Urinary bladder (tissue), 4 donors: ENCODE results near the gene CARMIL1. TPM values are rescaled to one million over a fixed set of nuclear protein-coding genes. Genes with fewer than 3 reads are reported as not detected.
"Not testable (repeated sequence)": the region's sequence is repeated elsewhere in the genome, so short reads cannot be mapped to it uniquely, and the experiment has no call there.

ENCODE experiments used
- DNase-seq: peaks from one replicate; pipeline ENCODE4 v3.0.0-alpha.2; 2015; ENCODE audit errors: extremely low spot score
- H3K27ac ChIP-seq: one replicate; pipeline ENCODE4 v1.5.1; 2013; ENCODE audit warnings: low read depth, mild to moderate bottlenecking, moderate library complexity
- H3K36me3 ChIP-seq: one replicate; pipeline ENCODE4 v1.6.1; 2013; ENCODE audit warnings: mild to moderate bottlenecking, moderate library complexity; ENCODE audit not compliant: insufficient read depth
- H3K4me1 ChIP-seq: one replicate; pipeline ENCODE4 v1.6.1; 2013; ENCODE audit warnings: mild to moderate bottlenecking, moderate library complexity; ENCODE audit not compliant: insufficient read depth
- H3K4me3 ChIP-seq: one replicate; pipeline ENCODE4 v1.5.1; 2013; ENCODE audit warnings: low read depth, low read length
- WGBS: extraction: QIAGEN DNeasy Blood & Tissue Kit; methylation state at CpG from one replicate; pipeline ENCODE4 v1.1.7; 2013; 5-methylcytosine and 5-hydroxymethylcytosine counted together
- polyA plus RNA-seq: library from polyadenylated mRNA; stranded (reverse); fragments of 200-250 nt; gene quantifications from one replicate; pipeline ENCODE4 v1.2.3, GENCODE V29; 2013
- total RNA-seq: library from RNA; depleted of rRNA; stranded (reverse); fragments of >200 nt; gene quantifications from one replicate; pipeline ENCODE4 v1.2.3, GENCODE V29; 2014
- donor health status: healthy with polysubstance abuse.
- donor health status: healthy.

Gene CARMIL1
- total and polyA plus RNA-seq, 2 donors: 11.1 to 26.5 TPM

DNA sequence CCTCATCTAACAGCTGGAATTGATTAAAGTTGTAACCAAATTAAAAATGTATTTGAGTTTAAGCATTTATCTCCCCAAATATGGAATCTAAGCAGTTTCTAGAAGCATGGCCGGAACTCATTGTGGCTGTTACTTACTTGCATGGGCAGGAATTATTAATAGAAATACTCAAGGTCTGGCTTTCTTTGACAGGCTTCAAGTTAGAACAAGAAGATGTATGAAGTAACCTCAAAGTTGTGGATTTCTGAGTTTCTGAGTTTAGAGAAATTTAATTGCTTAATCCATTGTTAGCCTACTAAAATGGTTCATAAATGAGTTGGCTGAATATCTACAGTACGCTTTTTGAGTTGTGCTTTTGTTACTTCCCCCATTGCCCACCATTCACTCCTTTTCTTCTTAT, 7.7 kb downstream of the CARMIL1 start:
- Histone ChIP-seq H3K27ac (no peak overlapping the region), H3K36me3 (no peaks in the 10 kb centered on the region), H3K4me1 (peaks cover 2% of the 10 kb centered on the region), H3K4me3 (no peak overlapping the region)
- DNase-seq: no peak
- WGBS: 95% methylated on average over 2 of the region's 2 CpGs

- no peak for DNase-seq
- Histone ChIP-seq H3K27ac (no peak overlapping the region), H3K4me3 (no peak overlapping the region), H3K36me3 (no peaks in the 10 kb centered on the region), H3K4me1 (peaks cover 2% of the 10 kb centered on the region)
- 88% methylated on average over 6 of the region's 6 CpGs for WGBS
These were observed 8.8 kb downstream of the CARMIL1 start for GRCh38 chr6:25287941-25288340.

DNA sequence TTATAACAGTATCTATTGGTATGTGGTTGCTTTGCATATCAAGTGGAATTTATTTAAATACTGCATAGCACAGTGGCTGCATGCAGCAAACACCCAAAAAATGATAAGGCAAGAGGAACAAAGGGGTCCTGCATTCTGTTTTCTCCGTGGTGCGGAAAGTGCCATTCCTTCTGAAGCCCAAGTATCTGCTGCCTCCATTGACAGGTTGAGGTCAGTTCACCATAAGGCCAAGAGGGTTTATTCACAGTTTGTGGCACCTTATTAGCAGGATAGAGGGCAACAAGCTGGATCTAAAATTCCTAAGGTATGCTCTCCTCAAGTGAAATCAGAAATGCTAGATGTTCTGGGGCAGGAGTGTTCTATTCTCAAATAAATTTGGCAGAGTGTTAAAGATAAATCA, 9.3 kb downstream of the CARMIL1 start:
- H3K4me3 ChIP-seq: no peak overlapping the region
- 94% methylated on average over 2 of the region's 2 CpGs for WGBS
- H3K27ac ChIP-seq: no peak overlapping the region
- peaks cover 2% of the 10 kb centered on the region for H3K4me1 ChIP-seq
- DNase-seq: no peak
- H3K36me3 ChIP-seq: no peaks in the 10 kb centered on the region

- 79% methylated on average over 5 of the region's 5 CpGs for WGBS
- Histone ChIP-seq H3K4me3 (no peak overlapping the region), H3K27ac (no peak overlapping the region), H3K4me1 (no peaks in the 10 kb centered on the region), H3K36me3 (no peaks in the 10 kb centered on the region)
- no peak for DNase-seq
These were observed 11.3 kb downstream of the CARMIL1 start for GRCh38 chr6:25290306-25291060.

- DNase-seq: no peak
- 92% methylated on average over 4 of the region's 4 CpGs for WGBS
- Histone ChIP-seq H3K27ac (no peak overlapping the region), H3K4me3 (no peak overlapping the region), H3K36me3 (no peaks in the 10 kb centered on the region), H3K4me1 (no peaks in the 10 kb centered on the region)
These were observed 13.2 kb downstream of the CARMIL1 start for GRCh38 chr6:25292384-25292783.

DNA sequence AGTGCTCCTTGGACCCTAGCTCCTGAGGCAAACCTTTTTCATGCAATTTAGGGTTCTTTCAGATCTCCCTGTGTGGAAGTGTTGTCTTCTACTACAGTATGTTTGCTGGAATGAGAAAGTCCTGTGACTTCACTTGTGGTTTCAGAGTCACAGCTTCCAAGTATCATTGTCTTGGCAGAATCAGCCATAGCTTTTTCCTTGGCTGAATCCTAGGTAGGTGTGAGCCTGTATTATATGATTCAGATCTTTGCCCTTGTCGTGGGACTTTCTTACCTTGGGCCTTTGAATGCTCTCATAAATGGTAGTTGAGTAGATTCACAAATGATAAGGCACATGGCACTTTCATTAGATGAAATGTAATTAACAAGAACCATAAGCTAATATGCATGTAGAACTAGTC, 16.5 kb downstream of the CARMIL1 start:
- H3K27ac ChIP-seq: no peak overlapping the region
- H3K36me3 ChIP-seq: no peaks in the 10 kb centered on the region
- 67% methylated on average over 1 of the region's 1 CpG for WGBS
- no peak overlapping the region for H3K4me3 ChIP-seq
- no peak for DNase-seq
- no peaks in the 10 kb centered on the region for H3K4me1 ChIP-seq

DNA sequence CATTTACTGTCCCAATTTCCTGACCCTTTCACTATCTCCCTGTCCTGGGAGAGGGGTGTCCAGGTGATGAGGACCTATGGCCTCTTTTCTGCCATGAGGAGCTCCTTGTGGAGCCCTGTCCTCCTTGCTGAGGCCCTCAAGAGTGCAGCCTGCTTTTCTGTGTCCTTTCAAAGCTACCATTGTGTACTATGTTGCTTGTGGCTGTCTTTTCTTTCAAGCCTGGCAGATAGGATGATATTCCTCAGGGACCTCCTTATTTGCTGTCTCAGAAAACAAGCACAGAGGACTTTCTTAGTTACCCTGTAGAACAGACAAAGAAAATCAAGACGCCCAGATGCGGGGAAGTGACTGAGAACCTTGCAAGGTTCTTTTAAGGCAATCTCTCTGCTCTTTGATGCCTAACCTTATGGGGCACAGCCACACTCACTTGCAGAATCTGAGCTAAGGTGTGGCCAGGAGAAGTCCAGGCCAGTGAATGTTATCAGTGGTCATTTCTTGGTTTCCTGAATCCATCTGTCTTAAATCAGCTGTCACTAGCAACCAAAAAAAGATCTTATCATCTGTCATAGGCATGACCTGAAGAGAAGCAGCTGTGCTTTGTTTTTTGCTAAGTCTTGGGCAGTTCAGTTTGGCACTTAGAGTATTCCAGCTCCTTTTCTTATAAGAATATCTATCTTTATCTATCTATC, 17.2 kb downstream of the CARMIL1 start:
- 63% methylated on average over 2 of the region's 2 CpGs for WGBS
- H3K4me1 ChIP-seq: no peaks in the 10 kb centered on the region
- H3K36me3 ChIP-seq: no peaks in the 10 kb centered on the region
- no peak overlapping the region for H3K4me3 ChIP-seq
- H3K27ac ChIP-seq: peak overlapping the region; percentile 27
- no peak for DNase-seq

- Histone ChIP-seq H3K27ac (no peak overlapping the region), H3K36me3 (no peaks in the 10 kb centered on the region), H3K4me3 (no peak overlapping the region), H3K4me1 (no peaks in the 10 kb centered on the region)
- 25% methylated on average over 2 of the region's 2 CpGs for WGBS
- DNase-seq: peak; percentile 51
These were observed 17.9 kb downstream of the CARMIL1 start for GRCh38 chr6:25297039-25297441.

GRCh38 chr6:25297823-25298522, 18.8 kb downstream of the CARMIL1 start:
- Histone ChIP-seq H3K4me1 (no peaks in the 10 kb centered on the region), H3K36me3 (no peaks in the 10 kb centered on the region), H3K27ac (no peak overlapping the region), H3K4me3 (no peak overlapping the region)
- WGBS: 76% methylated on average over 3 of the region's 3 CpGs
- DNase-seq: no peak

DNA sequence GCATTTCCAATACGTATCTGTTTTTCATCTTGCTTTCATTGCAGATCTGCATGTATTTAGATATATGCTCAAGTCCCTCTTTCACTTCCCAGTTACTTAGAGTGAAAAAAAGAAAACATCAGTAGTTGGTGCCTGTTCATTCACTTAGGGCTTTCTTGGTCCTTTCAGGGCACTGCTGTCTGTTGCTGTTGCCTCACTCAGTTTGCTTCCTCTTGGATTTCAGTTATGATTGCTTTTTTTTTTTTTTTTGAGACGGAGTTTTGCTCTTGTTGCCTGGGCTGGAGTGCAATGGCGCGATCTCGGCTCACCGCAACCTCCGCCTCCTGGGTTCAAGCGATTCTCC, 19.3 kb downstream of the CARMIL1 start:
- H3K36me3 ChIP-seq, H3K27ac ChIP-seq, H3K4me3 ChIP-seq, DNase-seq, H3K4me1 ChIP-seq: not testable (repeated sequence)
- 88% methylated on average over 8 of the region's 8 CpGs for WGBS

DNA sequence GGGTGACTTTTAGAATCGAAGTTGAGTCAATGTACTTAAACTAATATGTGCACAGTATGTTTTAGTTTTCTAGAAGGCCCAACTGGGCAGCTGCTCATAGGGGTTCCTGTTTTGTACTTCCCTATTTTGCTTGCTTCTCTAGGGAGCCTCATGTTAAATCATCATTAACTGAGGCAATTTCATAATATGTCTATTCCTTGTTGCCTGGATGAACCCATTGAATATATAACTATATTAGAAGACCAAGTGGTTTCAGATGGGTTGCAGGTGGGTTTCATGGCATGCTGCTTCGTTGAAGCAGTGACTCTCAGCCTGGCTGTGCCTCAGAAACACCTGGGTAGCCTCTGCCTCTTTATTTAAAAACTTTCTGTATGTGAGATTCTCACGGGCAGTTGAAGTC, 22.2 kb downstream of the CARMIL1 start:
- Histone ChIP-seq H3K4me3 (no peak overlapping the region), H3K36me3 (no peaks in the 10 kb centered on the region), H3K4me1 (no peaks in the 10 kb centered on the region), H3K27ac (no peak overlapping the region)
- WGBS: 82% methylated on average over 3 of the region's 3 CpGs
- no peak for DNase-seq

- Histone ChIP-seq H3K4me1 (no peaks in the 10 kb centered on the region), H3K36me3 (no peaks in the 10 kb centered on the region), H3K4me3 (no peak overlapping the region), H3K27ac (no peak overlapping the region)
- 23% methylated on average over 1 of the region's 1 CpG for WGBS
- no peak for DNase-seq
These were observed 23.0 kb downstream of the CARMIL1 start for GRCh38 chr6:25302151-25302550.

- no peak for DNase-seq
- no peaks in the 10 kb centered on the region for H3K4me1 ChIP-seq
- H3K27ac ChIP-seq: no peak overlapping the region
- WGBS: 44% methylated on average over 6 of the region's 6 CpGs
- no peaks in the 10 kb centered on the region for H3K36me3 ChIP-seq
- H3K4me3 ChIP-seq: no peak overlapping the region
These were observed 23.5 kb downstream of the CARMIL1 start for GRCh38 chr6:25302677-25303128.

- WGBS: 96% methylated on average over 1 of the region's 1 CpG
- no peaks in the 10 kb centered on the region for H3K36me3 ChIP-seq
- H3K27ac ChIP-seq: no peak overlapping the region
- H3K4me3 ChIP-seq: no peak overlapping the region
- DNase-seq: no peak
- H3K4me1 ChIP-seq: no peaks in the 10 kb centered on the region
These were observed 24.1 kb downstream of the CARMIL1 start for GRCh38 chr6:25303254-25303653.
